ENCODE measurements around the gene ADAM10.

The ADAM10 gene

GRCh38 chr15:58758141-58758540 is 8.6 kb upstream of the ADAM10 start:
- DNase-seq (ENCODE audit: low spot score), result no peak

GRCh38 chr15:58755956-58756355 is 6.4 kb upstream of the ADAM10 start:
- peak; percentile 46 for DNase-seq (ENCODE audit: low spot score)

GRCh38 chr15:58755350-58755749 is 5.8 kb upstream of the ADAM10 start:
- DNase-seq (ENCODE audit: low spot score), result no peak

- DNase-seq (ENCODE audit: low spot score), result no peak
Measured at GRCh38 chr15:58752716-58753115, 3.2 kb upstream of the ADAM10 start.

GRCh38 chr15:58748852-58749531 is 515 bp downstream of the ADAM10 start:
- DNase-seq (ENCODE audit: low spot score), result peak; percentile 28

- DNase-seq (ENCODE audit: low spot score), result no peak
Measured at GRCh38 chr15:58748040-58748851, 1.3 kb downstream of the ADAM10 start.

- no peak for DNase-seq (ENCODE audit: low spot score)
Measured at GRCh38 chr15:58746174-58746573, 3.3 kb downstream of the ADAM10 start.

GRCh38 chr15:58742819-58743502 is 6.5 kb downstream of the ADAM10 start:
- DNase-seq (ENCODE audit: low spot score), result no peak

GRCh38 chr15:58742022-58742813 is 7.3 kb downstream of the ADAM10 start:
- DNase-seq (ENCODE audit: low spot score), result peak; percentile 43

GRCh38 chr15:58741032-58741431 is 8.5 kb downstream of the ADAM10 start:
- no peak for DNase-seq (ENCODE audit: low spot score)

GRCh38 chr15:58740436-58740835 is 9.1 kb downstream of the ADAM10 start:
- DNase-seq (ENCODE audit: low spot score), result no peak

GRCh38 chr15:58738046-58738707 is 11.3 kb downstream of the ADAM10 start:
- DNase-seq (ENCODE audit: low spot score), result peak; percentile 35

GRCh38 chr15:58737298-58737697 is 12.2 kb downstream of the ADAM10 start:
- no peak for DNase-seq (ENCODE audit: low spot score)

- no peak for DNase-seq (ENCODE audit: low spot score)
Measured at GRCh38 chr15:58736018-58736643, 13.4 kb downstream of the ADAM10 start.

GRCh38 chr15:58734859-58735258 is 14.6 kb downstream of the ADAM10 start:
- peak; percentile 28 for DNase-seq (ENCODE audit: low spot score)

- DNase-seq (ENCODE audit: low spot score), result no peak
Measured at GRCh38 chr15:58732625-58733363, 16.7 kb downstream of the ADAM10 start.

- DNase-seq (ENCODE audit: low spot score), result peak; percentile 82
Measured at GRCh38 chr15:58731756-58732535, 17.6 kb downstream of the ADAM10 start.

- DNase-seq (ENCODE audit: low spot score), result no peak
Measured at GRCh38 chr15:58726867-58727266, 22.6 kb downstream of the ADAM10 start.

GRCh38 chr15:58724466-58724865 is 25.0 kb downstream of the ADAM10 start:
- peak; percentile 44 for DNase-seq (ENCODE audit: low spot score)

GRCh38 chr15:58717357-58717756 is 32.1 kb downstream of the ADAM10 start:
- no peak for DNase-seq (ENCODE audit: low spot score)

Measured in kidney tubule cell (primary cell).